Suppressor macrophage (primary cell): Measurements from ENCODE around the gene BCAR1.
"Not testable (repeated sequence)": the region's sequence is repeated elsewhere in the genome, so short reads cannot be mapped to it uniquely, and the experiment has no call there.

Experiments
- DNase-seq, 4 experiments: peaks; one replicate each; pipeline ENCODE4 v3.0.0-alpha.2; 2020 to 2022

BCAR1 gene

GRCh38 chr16:75254359-75254837 is 3.0 kb upstream of the BCAR1 start:
- DNase-seq: no peak

- no peak for DNase-seq
These were observed 1.8 kb upstream of the BCAR1 start for GRCh38 chr16:75252946-75253911.

GRCh38 chr16:75252049-75252864 is 833 bp upstream of the BCAR1 start:
- no peak for DNase-seq

GRCh38 chr16:75250809-75251279 is 580 bp downstream of the BCAR1 start:
- peak; percentile 25 to 62 (median 32) for DNase-seq

- DNase-seq: peak in 2 of 4 experiments; percentile 12 to 48
These were observed 1.2 kb downstream of the BCAR1 start for GRCh38 chr16:75250089-75250808.

GRCh38 chr16:75249441-75249840 is 2.0 kb downstream of the BCAR1 start:
- no peak for DNase-seq

GRCh38 chr16:75248536-75249380 is 2.7 kb downstream of the BCAR1 start:
- peak in 1 of 4 experiments; percentile 17 for DNase-seq

GRCh38 chr16:75248142-75248535 is 3.3 kb downstream of the BCAR1 start:
- no peak for DNase-seq

GRCh38 chr16:75247249-75247648 is 4.2 kb downstream of the BCAR1 start:
- no peak for DNase-seq

- no peak for DNase-seq
These were observed 4.8 kb downstream of the BCAR1 start for GRCh38 chr16:75246504-75247205.

- DNase-seq: peak in 3 of 4 experiments; percentile 36 to 46 (median 37)
These were observed 6.3 kb downstream of the BCAR1 start for GRCh38 chr16:75244844-75245758.

- peak; percentile 42 to 75 (median 64) for DNase-seq
These were observed 7.1 kb downstream of the BCAR1 start for GRCh38 chr16:75244225-75244809.

GRCh38 chr16:75243667-75244224 is 7.7 kb downstream of the BCAR1 start:
- DNase-seq: no peak

GRCh38 chr16:75242436-75243078 is 8.9 kb downstream of the BCAR1 start:
- not testable (repeated sequence) for DNase-seq

GRCh38 chr16:75241955-75242354 is 9.5 kb downstream of the BCAR1 start:
- DNase-seq: no peak

GRCh38 chr16:75241412-75241811 is 10.0 kb downstream of the BCAR1 start:
- DNase-seq: no peak

GRCh38 chr16:75240633-75241032 is 10.8 kb downstream of the BCAR1 start:
- not testable (repeated sequence) for DNase-seq

GRCh38 chr16:75239542-75240122 is 11.8 kb downstream of the BCAR1 start:
- no peak for DNase-seq
